ENCODE data around the gene SLC22A14. TPM values are rescaled to one million over a fixed set of nuclear protein-coding genes. Genes with fewer than 3 reads are reported as not detected.

The SLC22A14 gene
- total and polyA plus RNA-seq, 9 of the 15 experiments (the other 6 are each of a cell fraction or from before 2014, with no cell fraction given): 0.03 to 0.07 TPM; not detected in 7

DNA sequence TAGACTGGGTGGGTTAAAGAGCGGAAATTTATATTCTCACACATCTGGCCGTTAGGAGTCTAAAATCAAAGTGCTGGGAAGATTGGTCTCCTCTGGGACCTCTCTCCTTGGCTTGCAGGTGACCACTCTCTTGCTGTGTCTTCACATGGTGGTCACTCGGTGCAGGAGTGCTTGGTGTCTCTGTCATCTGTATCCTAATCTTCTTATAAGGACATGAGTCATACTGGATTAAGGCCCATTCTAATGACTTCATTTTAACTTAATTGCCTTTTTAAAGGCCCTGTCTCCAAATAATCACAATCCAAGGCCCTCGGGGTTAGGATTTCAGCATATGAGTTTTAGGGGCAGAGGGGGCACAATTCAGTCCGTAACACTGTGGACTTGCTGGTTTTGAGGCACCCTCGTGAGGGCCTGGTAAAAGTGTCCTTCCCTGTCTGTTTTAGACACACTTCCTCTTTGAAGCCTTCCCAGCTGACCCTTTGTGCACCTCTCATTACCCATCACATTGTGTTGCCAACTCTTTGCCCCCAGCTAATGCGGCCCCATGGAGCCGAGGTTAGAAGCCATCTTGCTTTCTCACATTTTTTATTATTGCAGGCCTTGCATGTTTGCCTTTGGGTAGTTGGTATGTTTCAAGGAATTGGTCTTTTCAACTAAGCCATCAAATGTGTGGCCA, 67.7 kb downstream of the SLC22A14 start (continued):
- TF ChIP-seq ZBTB49 (CRISPR knock-in tag; IDR thresholded peaks at IDR 0.05; ENCODE audit: borderline replicate concordance) (peak; percentile 78; the same call in 1 of the 2 replicates), JUN (IDR thresholded peaks at IDR 0.05; ENCODE audit: borderline replicate concordance, low read depth, low read length) (0 out of 2 replicates have a peak, but pooled peaks have one; percentile 36), JUN (CRISPR knock-in tag; IDR thresholded peaks at IDR 0.05; ENCODE audit: borderline replicate concordance) (no peak), SPI1 (IDR thresholded peaks at IDR 0.05; ENCODE audit: borderline replicate concordance, low read depth, low read length) (peak; percentile 93), FOSL1 (tag; conservative IDR thresholded peaks at IDR 0.05) (peak; percentile 51; the same call in 1 of the 2 replicates)

DNA sequence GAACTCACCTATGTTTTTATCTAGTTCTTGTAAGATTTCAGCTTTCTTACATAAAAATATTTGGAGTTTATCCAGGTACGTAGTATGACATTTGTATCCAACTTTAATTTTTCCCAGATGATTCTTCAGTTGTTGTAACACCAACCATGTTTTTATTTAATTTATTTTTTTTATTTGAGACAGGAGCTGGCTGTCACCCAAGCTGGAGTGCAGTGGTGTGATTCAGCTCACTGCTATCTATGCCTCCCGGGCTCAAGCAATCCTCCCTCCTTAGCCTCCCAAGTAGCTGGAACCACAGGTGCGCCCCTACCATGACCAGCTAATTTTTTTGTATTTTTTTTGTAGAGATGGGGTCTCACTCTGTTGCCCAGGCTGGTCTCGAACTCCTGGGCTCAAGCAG, 71.1 kb downstream of the SLC22A14 start:
- no peak for ATAC-seq
- no peaks in the 10 kb centered on the region for H3K9me3 ChIP-seq (replicated peaks; ENCODE audit: control insufficient read depth, insufficient read depth, low read depth, low read length)
- DNase-seq (ENCODE audit: extremely low read depth in 1 of 4, low spot score in 3 of 4): no peak
- WGBS (ENCODE audit: insufficient coverage, low coverage, missing lambda C conversion rate): 95% methylated on average over 4 of the region's 4 CpGs
- no peaks in the 10 kb centered on the region for H4K20me1 ChIP-seq (replicated peaks; ENCODE audit: control insufficient read depth, insufficient read depth, low read length)
- no peaks in the 10 kb centered on the region for H3K27me3 ChIP-seq (ENCODE audit: control insufficient read depth in 2 of 2, insufficient read depth in 2 of 2, low read length in 2 of 2)
- no peaks in the 10 kb centered on the region for H3K9me1 ChIP-seq (ENCODE audit: control insufficient read depth, insufficient read depth, low read length)
- no peak overlapping the region for H3K27ac ChIP-seq (ENCODE audit: extremely low read depth, low read depth, low read length)
- TF ChIP-seq, protein P1, sequence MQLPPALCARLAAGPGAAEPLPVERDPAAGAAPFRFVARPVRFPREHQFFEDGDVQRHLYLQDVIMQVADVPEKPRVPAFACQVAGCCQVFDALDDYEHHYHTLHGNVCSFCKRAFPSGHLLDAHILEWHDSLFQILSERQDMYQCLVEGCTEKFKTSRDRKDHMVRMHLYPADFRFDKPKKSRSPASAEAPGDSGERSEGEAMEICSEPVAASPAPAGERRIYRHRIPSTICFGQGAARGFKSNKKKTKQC (CRISPR knock-in tag; IDR thresholded peaks at IDR 0.05): no peak
- TF ChIP-seq, protein P2, sequence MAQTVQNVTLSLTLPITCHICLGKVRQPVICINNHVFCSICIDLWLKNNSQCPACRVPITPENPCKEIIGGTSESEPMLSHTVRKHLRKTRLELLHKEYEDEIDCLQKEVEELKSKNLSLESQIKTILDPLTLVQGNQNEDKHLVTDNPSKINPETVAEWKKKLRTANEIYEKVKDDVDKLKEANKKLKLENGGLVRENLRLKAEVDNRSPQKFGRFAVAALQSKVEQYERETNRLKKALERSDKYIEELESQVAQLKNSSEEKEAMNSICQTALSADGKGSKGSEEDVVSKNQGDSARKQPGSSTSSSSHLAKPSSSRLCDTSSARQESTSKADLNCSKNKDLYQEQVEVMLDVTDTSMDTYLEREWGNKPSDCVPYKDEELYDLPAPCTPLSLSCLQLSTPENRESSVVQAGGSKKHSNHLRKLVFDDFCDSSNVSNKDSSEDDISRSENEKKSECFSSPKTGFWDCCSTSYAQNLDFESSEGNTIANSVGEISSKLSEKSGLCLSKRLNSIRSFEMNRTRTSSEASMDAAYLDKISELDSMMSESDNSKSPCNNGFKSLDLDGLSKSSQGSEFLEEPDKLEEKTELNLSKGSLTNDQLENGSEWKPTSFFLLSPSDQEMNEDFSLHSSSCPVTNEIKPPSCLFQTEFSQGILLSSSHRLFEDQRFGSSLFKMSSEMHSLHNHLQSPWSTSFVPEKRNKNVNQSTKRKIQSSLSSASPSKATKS (CRISPR knock-in tag; IDR thresholded peaks at IDR 0.05): no peak
- TF ChIP-seq DMBX1 (CRISPR knock-in tag; IDR thresholded peaks at IDR 0.05; ENCODE audit: borderline replicate concordance) (no peak), ILF3 (IDR thresholded peaks at IDR 0.05; ENCODE audit: borderline replicate concordance) (no peak), ZNF740 (CRISPR knock-in tag; IDR thresholded peaks at IDR 0.05) (no peak), ZNF740 (tag; IDR thresholded peaks at IDR 0.05) (no peak)
- intact Hi-C loops (cut with micrococcal nuclease) (no loop called here), in situ Hi-C loops (cut with MboI) (no loop called here)
- peaks cover 0 to 21% of the 10 kb centered on the region in 2 experiments; a peak in 2 of 5 replicates for H3K4me1 ChIP-seq (replicated peaks in 1 of 2; ENCODE audit: control insufficient read depth in 2 of 2, insufficient read depth in 2 of 2, low read length in 2 of 2)
- H3K36me3 ChIP-seq (ENCODE audit: control insufficient read depth, insufficient read depth, low read length): peaks cover 80% of the 10 kb centered on the region
- ChIA-PET POLR2A (interaction anchor here (0.6 to 1.2 kb wide), 3 partner anchors 17 to 90 kb away, joined by 3 to 5 read pairs (median 3); no protein-coding TSS in a partner anchor), CTCF (ENCODE audit: low intra/inter-chr PET ratio) (no interaction called here)
- H3K9ac ChIP-seq (ENCODE audit: insufficient read depth in 1 of 2, low read depth in 2 of 2, low read length in 2 of 2): no peak overlapping the region
- no peak overlapping the region for H2AFZ ChIP-seq (ENCODE audit: low read depth, low read length)
- BruUV-seq (replicated peaks): no TSS peak
- H3K4me3 ChIP-seq: no peak overlapping the region
- no peak overlapping the region for H3K4me2 ChIP-seq (ENCODE audit: insufficient read depth, low read length)
- no peak for FAIRE-seq
- peaks cover 67% of the 10 kb centered on the region for H3K79me2 ChIP-seq (ENCODE audit: control insufficient read depth, insufficient read depth, low read length)

All from K562 (cell line).